H1 (cell line): ENCODE data around the gene KAT5.

Experiments used
- CEBPB ChIP-seq: IDR thresholded peaks from 2 replicates; pipeline ENCODE4 v1.6.1; 2012; ENCODE audit warnings: low read depth, low read length
- CTCF ChIP-seq, 3 experiments: IDR thresholded peaks; 1 replicate in 2 of 3; 2 replicates in 1 of 3; pipeline versions ENCODE4 v1.5.1 to v1.6.1; 2011; ENCODE audit warnings: low read length in 3 of 3, mild to moderate bottlenecking in 3 of 3, inconsistent platforms in 2 of 3, low read depth in 1 of 3, moderate library complexity in 1 of 3; ENCODE audit not compliant: insufficient read depth in 1 of 3; ENCODE audit errors: control extremely low read depth in 1 of 3
- SIRT6 ChIP-seq: IDR thresholded peaks from one replicate; pipeline ENCODE4 v1.7.1; 2012; ENCODE audit warnings: low read length, inconsistent platforms

GRCh38 chr11:65710421-65710820 is 1.6 kb upstream of the KAT5 start:
- no peak for TF ChIP-seq CTCF (IDR thresholded peaks at IDR 0.05; ENCODE audit: control extremely low read depth in 1 of 3, insufficient read depth in 1 of 3, low read depth in 1 of 3, low read length in 3 of 3)
- TF ChIP-seq SIRT6, result no peak
- no peak for TF ChIP-seq CEBPB
